UCSD-AML1 (cell line): Measurements from ENCODE around the gene GOLT1B.

ENCODE experiments used
- DNase-seq: peaks from one replicate; lab custom pipeline; 2025; ENCODE audit not compliant: unreplicated experiment; lab: John Stamatoyannopoulos, UW

GOLT1B gene

GRCh38 chr12:21521541-21521940 lies 20.0 kb downstream of the GOLT1B start:
- no peak for DNase-seq

DNA sequence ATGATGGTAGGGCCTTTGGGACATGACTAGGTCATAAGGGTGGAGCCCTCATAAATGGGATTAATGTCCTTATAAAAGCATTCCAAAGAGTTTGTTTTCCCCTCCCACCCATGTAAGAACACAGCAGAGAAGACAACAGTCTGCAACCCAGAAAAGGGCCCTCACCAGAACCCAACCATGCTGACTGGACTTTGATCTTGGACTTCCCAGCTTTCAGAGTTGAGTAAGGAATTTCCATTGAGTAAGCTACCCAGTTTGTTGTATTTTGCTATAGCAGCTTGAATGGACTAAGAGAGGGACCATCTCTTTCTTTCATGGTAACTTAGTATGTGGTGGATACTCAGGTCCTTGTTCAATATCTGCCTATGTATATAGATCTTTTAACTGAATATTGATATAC lies 21.6 kb downstream of the GOLT1B start:
- DNase-seq: no peak

GRCh38 chr12:21526053-21526452 lies 24.5 kb downstream of the GOLT1B start, which contains the start of gene SPX:
TSS of gene SPX (plus strand) at chr12:21526296. CDS start at chr12:21526473, 177 bp downstream.
- no peak for DNase-seq

- DNase-seq: no peak
Observed at GRCh38 chr12:21526721-21527345, 25.2 kb downstream of the GOLT1B start.

GRCh38 chr12:21527451-21528180 lies 26.0 kb downstream of the GOLT1B start:
- DNase-seq: peak; percentile 52

DNA sequence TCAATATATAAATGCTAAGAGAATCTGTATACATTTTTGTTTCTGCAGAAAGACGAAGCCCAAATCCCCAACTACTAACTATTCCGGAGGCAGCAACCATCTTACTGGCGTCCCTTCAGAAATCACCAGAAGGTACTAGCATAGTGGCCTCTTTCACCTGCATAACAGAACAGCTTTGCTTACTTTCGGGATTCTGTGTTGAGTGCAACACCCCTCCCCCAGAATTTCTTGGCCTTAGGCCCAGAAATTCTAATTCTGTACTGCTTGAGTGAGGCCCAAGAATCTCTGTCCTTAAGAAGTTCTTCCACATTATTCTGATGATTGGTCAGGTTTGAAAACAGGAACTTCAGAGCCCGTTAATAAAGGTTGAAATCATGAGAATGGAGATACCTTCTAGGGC lies 27.4 kb downstream of the GOLT1B start:
- no peak for DNase-seq

- DNase-seq: no peak
Observed at GRCh38 chr12:21529456-21529855, 27.9 kb downstream of the GOLT1B start.

GRCh38 chr12:21538061-21538653 lies 36.6 kb downstream of the GOLT1B start:
- no peak for DNase-seq

DNA sequence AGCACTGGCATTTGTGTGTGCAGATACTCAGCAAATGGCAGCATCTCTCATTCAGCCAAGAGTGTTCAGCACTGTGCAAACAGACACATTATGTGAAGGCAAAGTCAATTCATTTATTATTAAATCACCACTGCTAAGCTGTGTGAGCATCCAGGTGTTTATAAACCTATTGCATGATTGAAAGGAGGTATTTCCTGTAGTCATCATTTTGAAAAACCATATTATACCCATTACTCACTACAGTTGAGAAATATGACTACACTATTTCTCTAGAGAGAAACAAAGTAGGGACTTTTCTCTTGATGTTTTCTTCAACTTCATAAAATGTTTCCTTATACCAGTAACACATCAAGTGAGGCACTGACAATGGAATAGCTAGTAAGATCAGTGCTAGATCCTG lies 38.2 kb downstream of the GOLT1B start:
- DNase-seq: no peak

DNA sequence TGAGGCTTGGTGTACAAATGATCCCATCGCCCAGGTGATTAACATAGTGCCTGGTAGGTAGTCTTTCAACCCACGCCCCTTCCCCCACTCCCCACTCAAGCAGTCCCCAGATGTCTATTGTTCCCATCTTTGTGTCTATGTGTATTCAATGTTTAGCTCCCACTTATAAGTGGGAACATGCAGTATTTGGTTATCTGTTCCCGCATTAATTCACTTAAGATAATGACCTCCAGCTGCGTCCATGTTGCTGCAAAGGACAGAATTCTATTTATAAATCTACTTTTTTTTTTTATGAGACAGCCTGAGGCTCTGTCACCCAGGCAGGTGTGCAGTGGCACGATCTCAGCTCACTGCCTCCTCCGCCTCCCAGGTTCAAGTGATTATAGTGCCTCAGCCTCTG lies 40.2 kb downstream of the GOLT1B start:
- DNase-seq: no peak

DNA sequence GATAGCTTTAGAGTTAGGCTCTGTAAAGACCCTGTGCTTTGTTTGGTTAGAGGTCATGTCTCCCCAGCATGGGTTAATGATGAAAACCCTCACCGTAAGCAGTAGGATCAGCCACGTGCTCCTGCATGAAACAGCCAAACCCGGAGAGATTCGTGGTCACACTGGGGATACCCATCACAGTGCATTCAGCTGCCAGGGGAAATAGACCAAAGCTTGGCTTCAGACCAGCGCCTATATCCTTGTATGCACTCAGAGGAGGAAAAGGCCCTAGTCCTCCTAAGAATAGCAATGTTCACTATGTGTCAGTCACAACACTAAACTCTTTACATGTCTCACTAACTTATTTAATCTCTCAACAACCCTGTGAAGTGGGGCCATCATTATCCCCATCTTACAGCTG lies 40.8 kb downstream of the GOLT1B start:
- peak; percentile 42 for DNase-seq

GRCh38 chr12:21543151-21543550 lies 41.6 kb downstream of the GOLT1B start:
- peak; percentile 13 for DNase-seq

DNA sequence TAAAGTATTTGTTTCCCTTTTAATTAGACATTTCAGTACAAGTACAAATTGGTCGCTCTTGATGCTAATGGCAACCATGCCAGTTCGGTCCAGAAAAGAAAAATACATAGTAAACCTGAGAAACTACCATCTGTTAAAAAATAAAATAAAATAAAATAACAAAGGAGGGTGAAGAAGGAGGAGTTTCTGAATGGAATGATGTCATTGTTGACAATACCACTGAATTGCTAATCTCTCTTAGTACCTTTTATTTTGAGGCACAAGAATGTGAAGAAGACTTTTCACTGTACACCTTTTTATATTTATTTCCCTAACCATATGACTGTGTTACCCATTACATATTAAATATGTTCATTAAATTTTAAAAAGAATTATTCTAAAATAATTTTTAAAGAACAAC lies 44.0 kb downstream of the GOLT1B start:
- DNase-seq: no peak

- DNase-seq: no peak
Observed at GRCh38 chr12:21546716-21547115, 45.1 kb downstream of the GOLT1B start.

GRCh38 chr12:21547437-21547836 lies 45.8 kb downstream of the GOLT1B start:
- no peak for DNase-seq

DNA sequence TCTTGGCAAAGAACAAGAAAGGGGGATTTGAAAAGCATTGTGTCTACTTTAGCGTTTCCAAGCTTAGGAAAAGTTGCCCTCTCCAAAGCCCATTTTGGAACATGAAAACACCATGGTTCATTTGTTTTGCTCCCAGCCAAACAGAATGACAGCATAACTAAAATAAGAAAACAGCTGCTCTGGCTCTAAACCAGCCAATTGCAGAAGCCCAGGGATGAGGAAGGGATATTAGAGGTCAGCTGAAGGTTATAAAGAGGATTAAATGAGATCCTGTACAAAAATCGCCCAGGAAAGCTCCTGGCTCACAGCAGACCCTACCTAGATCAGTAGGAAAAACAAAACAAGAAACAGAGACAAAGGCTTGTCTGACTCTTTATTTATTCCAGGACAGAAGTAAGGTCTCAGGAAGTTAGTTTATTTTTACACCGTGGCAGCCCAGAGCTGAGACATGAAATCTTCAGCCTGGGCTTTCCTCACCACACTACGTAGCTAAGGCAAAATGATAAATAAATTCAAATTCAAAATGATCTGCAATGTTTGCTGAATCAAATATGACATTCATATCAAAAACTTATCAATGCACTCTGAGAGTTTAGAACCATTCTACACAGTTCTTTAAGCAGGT lies 50.4 kb downstream of the GOLT1B start:
- no peak for DNase-seq

GRCh38 chr12:21552635-21553328 lies 51.2 kb downstream of the GOLT1B start:
- no peak for DNase-seq

- DNase-seq: no peak
Observed at GRCh38 chr12:21553329-21553675, 51.7 kb downstream of the GOLT1B start.

DNA sequence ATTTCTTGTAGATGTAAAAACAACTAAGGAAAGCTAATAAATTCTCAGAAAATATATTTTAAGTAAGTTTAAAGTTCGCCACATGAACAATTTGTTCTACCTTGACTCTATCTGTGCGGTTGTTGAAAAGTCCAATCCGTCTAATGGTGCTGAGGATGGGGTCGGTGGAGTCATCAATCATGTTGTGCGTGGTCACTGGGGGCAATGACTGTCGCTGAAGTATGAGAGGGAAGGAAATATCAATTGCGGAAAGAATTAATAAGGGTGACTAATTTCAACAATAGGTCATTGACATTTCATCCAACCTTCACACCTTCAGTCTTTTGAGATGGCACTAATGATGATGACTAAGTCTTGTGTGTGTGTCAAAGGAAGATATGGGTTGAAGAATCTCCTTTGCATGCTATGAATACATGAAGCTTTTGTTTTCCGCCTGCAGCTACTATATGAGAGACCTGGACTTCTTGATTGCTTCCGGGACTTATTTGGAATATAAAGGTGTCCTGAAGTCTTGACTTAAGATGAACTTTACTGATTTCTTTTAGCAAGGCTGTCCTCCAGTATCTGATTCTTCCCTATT lies 56.6 kb downstream of the GOLT1B start:
- DNase-seq: no peak

DNA sequence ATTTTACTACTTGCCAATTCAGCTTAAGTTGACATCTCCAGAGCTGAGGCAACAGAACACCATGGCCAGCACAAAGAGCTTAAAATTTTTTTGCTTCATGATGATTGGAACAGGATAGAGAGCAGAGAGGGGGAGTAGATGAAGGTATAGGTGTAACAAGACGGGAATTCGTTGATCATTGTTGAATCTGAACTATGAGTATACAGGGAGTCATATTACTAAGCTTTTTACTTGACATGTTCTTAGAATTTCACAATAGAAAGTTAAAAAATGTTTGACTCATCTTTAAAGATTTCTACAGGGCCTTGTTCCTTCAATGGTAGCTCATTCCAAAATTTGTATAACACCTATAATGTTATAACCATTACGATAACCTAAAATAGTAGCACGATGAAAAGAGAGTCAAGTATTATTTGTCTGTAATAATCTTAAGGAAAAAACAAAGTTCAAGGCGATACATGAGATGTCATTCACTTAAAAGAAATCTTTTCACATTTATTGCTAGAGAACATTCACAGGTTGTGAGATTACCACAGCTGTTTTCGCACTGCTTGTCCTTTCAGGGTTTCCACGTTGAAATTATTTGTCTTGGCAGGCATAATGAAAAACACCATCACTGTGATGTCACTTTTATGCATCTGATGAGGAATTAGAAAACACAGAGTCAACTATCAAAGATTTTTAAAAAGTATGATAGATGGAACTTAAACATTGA lies 58.4 kb downstream of the GOLT1B start:
- DNase-seq: no peak
